ENCODE data around the gene OR56A1.

The OR56A1 gene

DNA sequence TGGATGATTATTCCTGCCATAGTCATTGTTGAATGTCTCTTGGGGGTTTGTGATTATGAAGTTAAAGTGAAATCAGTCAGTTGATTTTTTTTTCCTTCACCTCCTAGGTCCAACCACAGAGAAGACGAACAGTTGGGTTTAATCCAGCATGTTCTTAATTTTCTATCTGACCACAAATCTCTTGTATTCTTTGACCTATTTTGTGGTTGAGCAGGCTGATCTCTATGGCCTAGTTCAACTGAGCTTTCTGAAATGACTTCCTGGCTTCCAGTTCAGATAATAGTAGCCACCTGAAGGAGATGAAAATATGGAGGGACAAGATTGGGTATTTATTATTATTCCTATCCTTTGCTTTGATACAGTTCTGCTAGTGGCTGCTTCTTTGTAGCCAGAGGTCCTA is 57.0 kb downstream of the OR56A1 start:
- Histone ChIP-seq H4K20me1 (ENCODE audit: control insufficient read depth, insufficient read depth, low read depth, low read length) (no peaks in the 10 kb centered on the region), H3K27ac (ENCODE audit: low read depth, low read length) (no peak overlapping the region), H3K4me2 (ENCODE audit: low read length) (no peak overlapping the region), H3K36me3 (ENCODE audit: control insufficient read depth, low read length) (no peaks in the 10 kb centered on the region), H3K9me3 (ENCODE audit: control insufficient read depth, insufficient read depth, low read length) (no peaks in the 10 kb centered on the region), H3K4me1 (ENCODE audit: control insufficient read depth, low read length) (no peaks in the 10 kb centered on the region), H3K9me2 (replicated peaks; ENCODE audit: control insufficient read depth, low read length) (no peaks in the 10 kb centered on the region), H3F3A (ENCODE audit: control insufficient read depth, insufficient read depth) (no peaks in the 10 kb centered on the region), H3K79me2 (ENCODE audit: control insufficient read depth, low read length) (no peaks in the 10 kb centered on the region), H3K4me3 (ENCODE audit: low read length) (no peak overlapping the region), H3K27me3 (ENCODE audit: control insufficient read depth, low read length) (no peaks in the 10 kb centered on the region)
- TF ChIP-seq EZH2phosphoT487 (IDR thresholded peaks at IDR 0.05; ENCODE audit: borderline replicate concordance, low read length), result no peak
- TF ChIP-seq, protein P1, sequence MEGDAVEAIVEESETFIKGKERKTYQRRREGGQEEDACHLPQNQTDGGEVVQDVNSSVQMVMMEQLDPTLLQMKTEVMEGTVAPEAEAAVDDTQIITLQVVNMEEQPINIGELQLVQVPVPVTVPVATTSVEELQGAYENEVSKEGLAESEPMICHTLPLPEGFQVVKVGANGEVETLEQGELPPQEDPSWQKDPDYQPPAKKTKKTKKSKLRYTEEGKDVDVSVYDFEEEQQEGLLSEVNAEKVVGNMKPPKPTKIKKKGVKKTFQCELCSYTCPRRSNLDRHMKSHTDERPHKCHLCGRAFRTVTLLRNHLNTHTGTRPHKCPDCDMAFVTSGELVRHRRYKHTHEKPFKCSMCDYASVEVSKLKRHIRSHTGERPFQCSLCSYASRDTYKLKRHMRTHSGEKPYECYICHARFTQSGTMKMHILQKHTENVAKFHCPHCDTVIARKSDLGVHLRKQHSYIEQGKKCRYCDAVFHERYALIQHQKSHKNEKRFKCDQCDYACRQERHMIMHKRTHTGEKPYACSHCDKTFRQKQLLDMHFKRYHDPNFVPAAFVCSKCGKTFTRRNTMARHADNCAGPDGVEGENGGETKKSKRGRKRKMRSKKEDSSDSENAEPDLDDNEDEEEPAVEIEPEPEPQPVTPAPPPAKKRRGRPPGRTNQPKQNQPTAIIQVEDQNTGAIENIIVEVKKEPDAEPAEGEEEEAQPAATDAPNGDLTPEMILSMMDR (IDR thresholded peaks at IDR 0.05; ENCODE audit: low read depth, low read length, poor library complexity, severe bottlenecking), result no peak

Data from DOHH2 (cell line).